Ovary (tissue), 3 donors: ENCODE results near the gene KRTAP5-1.

Experiments used
- EP300 ChIP-seq: sonication (generic); formaldehyde crosslinking; IDR thresholded peaks from one replicate; pipeline ENCODE4 v1.6.1; 2017; ENCODE audit warnings: antibody characterized with exemption
- POLR2A ChIP-seq: fragments of 450-650 bp; IDR thresholded peaks from one replicate; pipeline ENCODE4 v1.6.1; 2017; ENCODE audit warnings: antibody characterized with exemption, mild to moderate bottlenecking, moderate library complexity
- TF ChIP-seq, protein P1 (sequence below), 3 donors: fragments of 450-650 bp in 2 of 3; fragments of 200-600 bp in 1 of 3; IDR thresholded peaks; one replicate each; pipeline versions ENCODE4 v1.5.1 to v1.8.0; 2016 to 2022; ENCODE audit warnings: antibody characterized with exemption in 3 of 3, mild to moderate bottlenecking in 1 of 3
- donor health status: DM: no; HTN: no; CAD: no.

GRCh38 chr11:1632053-1632714, 47.1 kb upstream of the KRTAP5-1 start:
- no peak for TF ChIP-seq POLR2A
- TF ChIP-seq, protein P1, sequence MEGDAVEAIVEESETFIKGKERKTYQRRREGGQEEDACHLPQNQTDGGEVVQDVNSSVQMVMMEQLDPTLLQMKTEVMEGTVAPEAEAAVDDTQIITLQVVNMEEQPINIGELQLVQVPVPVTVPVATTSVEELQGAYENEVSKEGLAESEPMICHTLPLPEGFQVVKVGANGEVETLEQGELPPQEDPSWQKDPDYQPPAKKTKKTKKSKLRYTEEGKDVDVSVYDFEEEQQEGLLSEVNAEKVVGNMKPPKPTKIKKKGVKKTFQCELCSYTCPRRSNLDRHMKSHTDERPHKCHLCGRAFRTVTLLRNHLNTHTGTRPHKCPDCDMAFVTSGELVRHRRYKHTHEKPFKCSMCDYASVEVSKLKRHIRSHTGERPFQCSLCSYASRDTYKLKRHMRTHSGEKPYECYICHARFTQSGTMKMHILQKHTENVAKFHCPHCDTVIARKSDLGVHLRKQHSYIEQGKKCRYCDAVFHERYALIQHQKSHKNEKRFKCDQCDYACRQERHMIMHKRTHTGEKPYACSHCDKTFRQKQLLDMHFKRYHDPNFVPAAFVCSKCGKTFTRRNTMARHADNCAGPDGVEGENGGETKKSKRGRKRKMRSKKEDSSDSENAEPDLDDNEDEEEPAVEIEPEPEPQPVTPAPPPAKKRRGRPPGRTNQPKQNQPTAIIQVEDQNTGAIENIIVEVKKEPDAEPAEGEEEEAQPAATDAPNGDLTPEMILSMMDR (IDR thresholded peaks at IDR 0.05), result no peak
- no peak for TF ChIP-seq EP300
